ENCODE data around the gene ZNF451.

ZNF451 gene

DNA sequence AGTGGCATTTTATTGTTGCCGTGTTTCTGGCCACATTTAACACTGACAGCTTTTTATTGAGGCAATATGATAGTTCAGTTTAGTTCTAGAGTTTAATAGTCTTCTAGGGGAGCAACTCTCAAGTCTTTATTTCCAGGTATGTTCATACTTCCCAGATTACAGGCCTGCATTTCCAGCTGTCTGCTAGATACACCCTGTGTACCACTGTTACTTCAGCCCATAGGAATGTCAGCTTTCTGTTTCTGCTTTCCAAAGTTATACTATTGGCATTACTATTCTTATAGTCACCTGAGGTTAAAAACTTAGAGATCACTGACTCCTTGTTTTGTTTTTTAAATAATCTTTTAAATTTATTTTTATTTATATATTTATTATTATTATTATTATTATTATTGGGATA is 7.6 kb downstream of the ZNF451 start:
- DNase-seq: no peak

DNA sequence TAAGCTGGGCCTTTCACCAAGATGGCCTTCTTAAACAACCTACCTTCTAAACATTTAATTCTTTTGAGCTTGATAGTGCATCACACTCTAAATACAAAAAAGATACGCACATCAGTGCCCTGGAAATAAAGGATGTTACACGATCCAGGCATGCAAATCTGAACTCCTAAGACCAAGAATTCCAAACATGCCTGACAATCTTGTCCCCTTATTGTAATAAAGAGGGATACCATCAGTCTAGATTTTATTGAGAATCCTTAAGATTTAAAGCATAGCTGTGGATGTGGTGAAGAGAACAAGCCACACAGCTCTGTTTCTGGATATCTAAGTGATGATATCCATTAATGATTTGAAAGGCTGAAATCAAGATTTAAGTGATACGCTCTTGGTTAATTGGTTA is 13.0 kb downstream of the ZNF451 start:
- no peak for DNase-seq

DNA sequence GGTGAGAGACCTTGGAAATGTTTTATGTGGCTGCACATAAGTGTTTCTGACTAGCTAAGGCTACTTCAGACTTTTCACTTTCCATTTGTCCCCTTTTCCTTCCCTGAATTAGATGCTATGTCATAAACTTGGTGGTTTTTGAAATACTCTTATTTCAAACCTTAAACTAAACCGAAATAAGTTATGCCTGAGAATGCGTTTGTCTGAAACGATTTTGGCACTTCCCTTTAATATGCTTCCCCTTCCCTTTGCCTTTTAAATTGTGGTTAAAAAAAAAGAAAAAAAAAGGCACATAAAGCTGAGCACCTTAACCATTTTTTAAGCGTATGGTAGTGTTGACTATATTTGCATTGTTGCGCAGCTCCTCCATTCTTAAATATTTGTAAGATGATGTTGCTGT is 14.3 kb downstream of the ZNF451 start:
- DNase-seq: no peak

DNA sequence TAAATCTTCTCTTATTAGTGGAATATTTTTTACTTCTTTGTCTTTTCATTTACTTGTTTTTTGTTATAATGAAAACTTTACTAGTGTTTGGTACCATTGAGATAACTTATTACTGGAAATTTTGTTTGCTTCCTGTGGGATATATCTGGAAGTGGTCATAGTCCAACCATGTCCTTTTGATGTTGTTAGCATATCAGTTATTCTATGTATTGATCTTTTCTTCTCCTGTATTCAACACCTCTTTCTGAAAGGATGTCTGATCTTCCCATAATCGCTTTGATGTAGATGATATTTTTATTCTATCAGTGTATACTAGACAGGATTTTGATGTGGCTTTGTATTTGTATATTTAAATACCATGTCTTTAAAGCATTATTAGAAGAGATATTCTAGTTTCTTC is 17.0 kb downstream of the ZNF451 start:
- no peak for DNase-seq

DNA sequence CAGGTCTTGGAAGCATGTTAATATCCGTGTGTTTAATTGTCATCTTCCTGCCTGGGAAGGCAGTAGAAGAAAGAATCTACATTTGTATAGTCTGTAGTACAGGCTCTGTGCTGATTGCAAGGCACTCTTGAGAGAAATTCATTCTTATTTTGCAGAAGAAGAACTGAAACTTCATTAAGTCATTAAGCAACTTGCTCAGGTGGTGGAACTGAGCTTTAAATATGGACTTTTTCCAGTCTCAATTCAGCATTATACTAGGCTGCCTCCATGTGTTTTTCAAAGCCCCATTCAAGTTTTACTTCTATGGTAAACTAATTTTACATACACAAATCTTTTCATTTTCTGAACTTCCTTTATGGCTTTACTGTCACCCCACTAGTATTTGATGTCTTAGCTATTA is 18.7 kb downstream of the ZNF451 start:
- DNase-seq: no peak

DNA sequence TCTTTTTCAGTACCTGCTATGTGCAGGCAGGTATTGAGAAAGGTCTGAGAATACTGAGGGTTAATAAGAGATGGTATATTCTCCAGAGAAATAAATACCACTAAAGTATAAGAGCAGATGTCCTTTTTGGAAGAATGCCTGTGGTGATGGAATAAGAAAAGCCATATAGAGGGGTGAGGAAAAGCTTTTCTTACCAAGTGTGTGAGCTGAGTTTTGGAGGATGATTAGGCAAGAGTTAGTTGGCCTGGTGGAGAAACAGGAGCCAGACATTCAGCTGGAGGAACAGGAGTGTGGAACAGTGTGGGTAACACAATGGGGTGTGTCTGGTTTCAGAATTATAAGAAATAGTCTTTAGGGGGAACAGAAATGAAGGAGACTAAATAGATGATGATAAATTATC is 19.9 kb downstream of the ZNF451 start:
- DNase-seq: no peak

DNA sequence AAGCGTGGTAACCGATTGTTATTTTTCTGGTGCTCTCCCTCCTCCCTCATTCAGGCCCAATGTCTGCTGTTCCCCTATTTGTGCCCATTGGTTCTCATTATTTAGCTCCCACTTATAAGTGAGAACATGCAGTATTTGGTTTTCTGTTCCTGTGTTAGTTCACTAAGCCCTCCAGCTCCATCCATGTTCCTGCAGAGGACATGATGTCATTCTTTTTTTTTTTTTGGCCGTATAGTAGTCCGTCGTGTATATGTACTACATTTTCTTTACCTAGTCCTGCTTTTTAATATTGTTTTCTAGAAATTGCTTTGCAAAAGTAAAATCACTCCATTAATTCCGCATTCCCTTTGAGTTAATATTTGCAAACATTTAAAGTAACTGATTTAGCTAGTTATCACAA is 23.1 kb downstream of the ZNF451 start:
- DNase-seq: no peak

DNA sequence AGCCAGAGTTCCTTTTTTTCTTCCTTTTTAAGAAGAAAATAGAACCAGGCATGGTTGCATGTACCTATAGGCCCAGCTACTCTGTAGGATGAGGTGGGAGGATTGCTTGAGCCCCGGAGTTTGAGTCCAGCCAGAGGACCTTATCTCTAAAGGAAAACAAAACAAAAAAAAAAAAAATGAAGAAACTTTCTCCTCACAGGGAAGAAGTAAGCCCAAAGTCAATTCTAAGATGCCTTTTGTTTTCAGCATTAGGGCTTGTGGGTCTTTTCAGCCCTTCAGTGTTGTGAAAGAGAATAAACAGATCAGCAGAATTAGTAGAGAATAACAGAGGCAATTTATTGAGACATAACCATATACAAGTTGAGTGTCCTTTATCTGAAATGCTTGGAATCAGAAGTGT is 26.8 kb downstream of the ZNF451 start:
- DNase-seq: no peak

DNA sequence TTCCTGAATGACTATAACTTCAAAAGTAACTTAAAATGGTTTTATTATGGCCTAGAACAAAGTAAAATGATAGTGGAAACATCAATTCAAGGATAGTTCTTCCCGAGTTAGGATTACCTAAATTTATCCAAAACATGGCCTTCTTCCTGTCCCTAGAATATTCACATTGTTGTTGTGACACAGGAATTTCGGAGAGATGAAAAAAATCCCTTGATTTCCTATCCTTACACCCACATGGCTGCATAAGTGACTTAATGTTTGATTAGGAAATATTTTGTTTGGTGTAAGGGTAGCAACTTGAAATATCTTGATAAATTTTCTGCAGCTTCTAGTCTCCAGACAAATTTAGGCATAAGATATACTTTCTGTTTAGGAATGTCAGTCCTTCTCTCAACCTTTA is 27.8 kb downstream of the ZNF451 start:
- DNase-seq: no peak

DNA sequence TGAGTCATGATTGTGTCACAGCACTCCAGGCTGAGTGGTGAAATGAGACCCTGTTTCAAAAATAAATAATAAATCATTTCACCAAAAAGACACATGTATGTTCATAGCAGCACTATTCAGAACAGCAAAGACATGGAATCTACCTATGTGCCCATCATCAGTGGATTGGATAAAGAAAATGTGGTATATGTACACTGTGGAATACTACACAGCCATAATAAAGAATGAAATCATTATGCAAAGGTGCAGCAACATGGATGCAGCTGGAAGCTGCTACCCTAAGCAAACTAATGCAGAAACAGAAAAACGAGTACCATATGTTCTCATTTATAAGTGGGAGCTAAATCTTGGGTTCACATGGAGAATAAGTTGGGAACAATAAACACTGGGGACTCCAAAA is 33.1 kb downstream of the ZNF451 start:
- no peak for DNase-seq

DNA sequence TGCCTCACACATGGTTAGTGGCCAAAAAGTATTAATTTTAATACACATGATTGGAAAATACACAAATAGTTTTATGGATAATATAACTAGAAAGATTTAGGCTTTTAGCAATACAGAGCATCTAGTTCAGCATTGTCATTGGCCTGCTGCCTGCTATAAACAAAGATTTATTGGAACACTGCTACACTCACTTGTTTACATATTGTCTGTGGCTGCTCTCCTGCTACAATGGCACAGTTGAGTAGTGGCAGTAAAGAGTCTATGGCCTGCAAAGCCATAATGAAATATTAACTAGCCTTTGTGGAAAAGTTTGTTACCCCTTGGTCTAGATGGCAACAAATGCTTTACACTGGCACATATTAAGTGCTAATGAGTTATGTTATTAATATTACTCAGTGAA is 37.8 kb downstream of the ZNF451 start:
- no peak for DNase-seq

DNA sequence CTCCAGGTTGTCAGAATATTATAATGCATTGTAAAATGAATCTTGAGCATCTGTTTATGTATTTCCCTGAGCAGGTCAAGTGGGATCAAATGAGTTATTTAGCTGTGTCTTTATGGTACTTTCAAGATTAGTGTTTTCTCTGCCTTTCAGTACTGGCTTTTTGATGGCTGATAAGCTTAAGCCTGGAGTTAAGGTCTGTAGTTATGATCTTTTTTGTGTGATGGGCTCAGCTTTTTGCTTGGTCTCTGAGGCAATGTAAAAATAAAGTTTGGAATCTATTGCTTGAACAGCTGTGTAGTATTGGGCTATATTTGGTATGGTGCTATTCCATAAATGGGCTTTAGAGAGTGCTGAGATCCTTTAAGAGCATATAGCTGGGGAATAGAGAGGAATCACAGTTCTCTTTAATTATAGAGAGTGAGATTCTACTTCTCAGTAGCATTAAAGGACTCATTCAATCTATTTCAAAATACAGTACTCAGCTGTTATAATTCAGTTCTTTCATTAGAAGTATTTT is 40.7 kb downstream of the ZNF451 start:
- DNase-seq: no peak

DNA sequence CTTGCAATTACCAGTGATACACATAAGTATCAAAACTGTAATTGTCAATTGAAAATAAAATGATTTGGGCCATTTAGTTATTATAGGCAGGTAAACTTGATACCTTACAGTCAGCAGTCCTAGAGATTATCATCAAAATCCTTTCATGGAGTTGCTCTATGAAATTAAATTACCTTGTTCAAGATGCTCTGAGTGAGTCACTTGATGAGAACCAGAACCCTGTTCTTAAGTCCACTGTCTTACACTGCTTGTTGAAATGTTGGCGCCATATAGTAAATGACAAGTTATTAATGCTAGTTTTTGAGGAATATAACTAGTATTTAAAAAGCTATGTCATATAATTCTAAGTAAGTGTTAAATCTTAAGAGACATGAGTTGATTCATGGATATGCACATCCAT is 45.0 kb downstream of the ZNF451 start:
- no peak for DNase-seq

DNA sequence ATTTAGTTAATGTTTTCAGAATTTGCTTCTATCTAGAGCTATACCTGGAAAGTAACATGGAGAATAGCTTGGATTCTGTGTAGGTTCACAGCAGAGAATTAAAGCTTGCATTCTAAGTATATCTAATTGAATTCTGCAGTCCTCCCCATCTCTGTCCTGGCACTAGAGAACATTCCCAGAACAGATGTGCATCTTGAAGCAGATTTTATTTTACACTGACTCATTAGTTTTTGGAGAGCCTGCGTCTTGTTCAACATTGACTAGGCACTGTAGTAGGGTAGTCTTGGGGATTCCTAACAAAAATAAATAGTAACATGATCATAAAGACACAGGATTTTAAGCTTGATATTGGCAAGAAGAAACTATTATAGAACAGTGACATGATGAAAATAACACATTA is 45.9 kb downstream of the ZNF451 start:
- no peak for DNase-seq

DNA sequence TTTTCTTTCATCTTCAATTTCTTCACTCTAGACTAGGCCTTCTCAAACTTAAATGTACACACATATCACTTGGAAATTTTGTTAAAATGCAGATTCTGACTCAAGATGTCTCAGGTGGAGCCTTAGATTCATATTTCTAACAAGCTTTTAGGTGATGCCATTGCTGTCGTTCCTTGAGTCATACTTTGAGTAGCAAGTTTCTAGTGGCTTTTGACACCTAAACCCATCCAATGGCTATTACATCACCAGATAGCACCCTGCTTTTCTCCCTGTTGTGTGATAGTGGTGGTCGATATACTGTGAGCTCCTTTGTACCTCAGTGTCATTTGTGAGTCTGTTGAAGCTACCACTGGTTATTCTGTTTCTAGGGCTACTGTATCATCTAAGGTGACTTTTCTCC is 47.4 kb downstream of the ZNF451 start:
- DNase-seq: no peak

DNA sequence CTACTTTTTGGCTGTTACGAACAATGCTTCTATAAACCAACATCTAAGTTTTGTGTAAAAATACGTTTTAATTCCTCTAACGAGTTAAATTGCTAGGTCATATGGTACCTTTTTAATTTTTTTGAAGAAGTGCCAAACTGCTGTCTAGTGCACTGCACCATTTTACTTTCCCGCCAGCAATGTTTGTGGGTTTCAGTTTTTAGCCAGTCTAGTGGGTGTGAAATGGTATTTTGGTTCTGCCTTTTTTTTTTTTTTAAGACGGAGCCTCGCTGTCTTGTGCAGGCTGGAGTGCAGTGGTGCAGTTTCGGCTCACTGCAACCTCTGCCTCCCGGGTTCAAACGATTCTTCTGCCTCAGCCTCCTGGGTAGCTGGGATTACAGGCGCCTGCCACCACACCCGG is 48.0 kb downstream of the ZNF451 start:
- DNase-seq: no peak

DNA sequence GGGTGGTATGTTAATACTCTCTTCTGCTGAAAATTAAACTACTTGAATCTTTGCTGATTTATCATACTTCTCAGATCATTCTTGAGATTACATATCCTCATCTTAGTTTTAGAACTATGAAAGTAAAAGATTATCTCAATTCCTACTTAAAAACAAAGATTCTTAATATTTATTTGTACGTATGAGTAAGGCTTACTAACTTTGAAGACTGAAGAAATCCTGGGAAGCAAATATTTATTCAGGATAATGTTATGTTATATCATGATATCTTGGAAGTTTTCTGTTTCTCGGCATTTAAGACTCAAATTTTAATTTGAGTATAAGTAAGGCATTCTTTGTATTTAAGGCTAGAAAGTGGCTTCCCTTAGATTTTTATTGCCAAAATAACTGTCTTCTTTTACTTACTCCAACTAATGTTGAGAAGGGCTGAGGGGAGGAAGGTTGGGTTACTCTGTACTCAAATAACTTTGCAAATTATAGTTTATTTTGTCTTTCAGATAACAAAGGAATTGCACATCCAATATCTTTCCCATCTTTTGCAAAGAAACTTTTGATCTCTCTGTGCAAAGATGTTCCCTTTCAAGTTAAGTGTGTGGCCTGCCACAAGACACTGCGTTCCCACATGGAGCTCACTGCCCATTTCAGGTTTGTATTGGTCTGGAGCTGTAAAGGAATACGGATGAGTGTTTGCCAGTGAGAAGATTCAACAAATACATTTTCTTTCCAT is 51.6 kb downstream of the ZNF451 start:
- no peak for DNase-seq

DNA sequence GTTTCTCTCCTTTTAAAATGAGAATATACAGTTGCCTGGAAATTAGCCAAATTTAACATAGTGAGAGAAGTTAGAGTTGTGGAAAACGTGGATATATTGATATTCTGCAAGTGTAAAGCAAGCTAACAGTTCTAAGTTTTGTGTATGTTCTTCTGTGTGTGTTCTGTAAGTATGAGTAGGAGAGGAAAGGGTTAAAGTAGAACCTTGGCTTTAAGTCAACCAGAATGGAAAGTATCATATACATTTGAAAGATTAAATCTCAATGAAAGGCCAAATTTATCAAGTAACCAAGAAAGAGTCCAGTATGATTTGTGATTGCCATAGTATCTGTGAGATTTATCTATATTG is 52.2 kb downstream of the ZNF451 start:
- no peak for DNase-seq

DNA sequence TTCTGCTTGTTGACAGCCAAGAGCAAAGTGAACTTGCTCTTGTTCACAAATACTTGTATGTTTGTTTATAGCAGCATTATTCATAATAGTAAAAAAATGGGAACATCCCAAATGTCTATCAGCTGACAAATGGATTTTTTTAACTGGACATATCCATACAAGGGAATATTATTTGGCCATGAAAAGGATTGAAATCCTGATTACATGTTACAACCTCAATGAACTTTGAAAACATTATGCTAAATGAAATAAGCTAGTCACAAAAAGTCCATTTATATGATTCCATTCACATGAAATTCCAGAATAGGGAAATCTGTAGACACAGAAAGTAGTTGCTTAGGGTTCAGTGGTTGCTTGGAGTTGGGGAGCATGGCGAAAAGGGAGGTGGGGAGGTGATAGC is 53.7 kb downstream of the ZNF451 start:
- DNase-seq: no peak

DNA sequence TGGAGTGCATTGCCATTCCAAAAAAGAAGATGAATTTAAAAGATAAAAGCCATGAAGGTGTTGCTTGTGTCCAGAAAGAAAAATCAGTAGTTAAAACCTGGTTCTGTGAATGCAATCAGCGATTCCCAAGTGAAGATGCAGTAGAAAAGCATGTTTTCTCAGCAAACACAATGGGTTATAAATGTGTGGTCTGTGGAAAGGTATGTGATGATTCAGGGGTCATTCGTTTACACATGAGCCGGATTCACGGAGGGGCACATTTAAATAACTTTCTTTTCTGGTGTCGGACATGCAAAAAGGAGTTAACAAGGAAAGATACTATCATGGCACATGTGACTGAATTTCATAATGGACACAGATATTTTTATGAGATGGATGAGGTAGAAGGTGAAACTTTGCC is 57.4 kb downstream of the ZNF451 start:
- no peak for DNase-seq

DNA sequence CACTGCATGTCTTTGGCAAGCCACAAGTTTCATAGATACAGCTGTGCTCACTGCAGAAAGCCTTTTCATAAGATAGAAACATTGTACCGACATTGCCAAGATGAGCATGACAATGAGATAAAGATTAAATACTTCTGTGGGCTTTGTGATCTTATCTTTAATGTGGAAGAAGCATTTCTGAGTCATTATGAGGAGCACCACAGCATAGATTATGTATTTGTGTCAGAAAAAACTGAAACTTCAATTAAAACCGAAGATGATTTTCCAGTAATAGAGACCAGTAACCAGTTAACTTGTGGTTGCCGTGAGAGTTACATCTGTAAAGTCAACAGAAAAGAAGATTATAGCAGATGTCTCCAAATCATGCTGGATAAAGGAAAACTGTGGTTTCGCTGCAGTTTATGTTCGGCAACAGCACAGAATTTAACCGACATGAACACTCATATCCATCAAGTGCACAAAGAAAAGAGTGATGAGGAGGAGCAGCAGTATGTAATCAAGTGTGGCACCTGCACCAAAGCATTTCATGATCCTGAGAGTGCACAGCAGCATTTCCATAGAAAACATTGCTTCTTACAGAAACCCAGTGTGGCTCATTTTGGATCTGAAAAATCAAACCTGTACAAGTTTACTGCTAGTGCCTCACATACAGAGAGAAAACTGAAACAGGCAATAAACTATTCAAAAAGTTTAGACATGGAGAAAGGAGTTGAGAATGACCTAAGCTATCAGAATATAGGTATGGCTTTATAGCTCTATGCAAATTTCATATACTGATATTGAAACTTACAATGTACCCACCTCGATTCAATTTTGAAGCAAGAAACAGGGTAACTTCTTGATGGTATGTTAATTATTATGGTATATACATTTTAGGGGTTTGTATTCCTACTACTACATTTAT is 58.2 kb downstream of the ZNF451 start:
- no peak for DNase-seq

DNA sequence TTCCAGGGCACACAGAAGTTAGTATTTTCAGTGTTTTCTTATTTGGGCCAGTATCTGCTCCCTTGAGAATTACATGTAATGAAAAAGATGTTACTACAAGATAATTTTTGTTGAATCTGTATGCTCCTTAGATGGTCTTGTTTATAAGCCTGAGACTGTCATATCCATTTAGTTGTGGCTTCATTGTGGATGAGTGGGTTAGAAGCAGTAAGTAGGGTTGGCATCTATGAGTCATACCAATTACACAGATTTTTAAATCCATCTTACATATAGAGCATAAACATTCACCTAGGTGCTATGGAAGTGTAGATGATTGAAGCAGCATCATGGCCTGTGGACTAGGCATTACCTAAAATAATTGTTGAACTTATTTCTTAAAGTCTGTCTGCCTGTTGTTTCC is 68.7 kb downstream of the ZNF451 start:
- no peak for DNase-seq

DNA sequence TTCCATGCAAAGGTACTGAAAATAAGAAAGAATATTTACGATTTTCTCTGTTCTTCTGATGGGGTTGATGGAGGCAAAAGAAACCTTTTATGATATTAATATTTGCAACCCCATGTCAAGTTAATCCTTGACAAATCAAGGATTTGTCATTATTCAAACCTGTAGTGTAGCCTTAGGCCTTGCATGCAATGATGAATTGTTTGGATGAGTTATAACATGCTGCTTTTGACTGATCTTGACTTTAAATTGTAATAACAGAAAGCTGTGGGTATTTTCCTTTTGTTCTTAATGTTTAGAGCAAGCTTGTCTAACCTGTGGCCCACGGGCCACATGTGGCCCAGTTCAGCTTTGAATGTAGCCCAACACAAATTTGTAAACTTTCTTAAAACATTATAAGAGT is 69.1 kb downstream of the ZNF451 start:
- DNase-seq: no peak

DNA sequence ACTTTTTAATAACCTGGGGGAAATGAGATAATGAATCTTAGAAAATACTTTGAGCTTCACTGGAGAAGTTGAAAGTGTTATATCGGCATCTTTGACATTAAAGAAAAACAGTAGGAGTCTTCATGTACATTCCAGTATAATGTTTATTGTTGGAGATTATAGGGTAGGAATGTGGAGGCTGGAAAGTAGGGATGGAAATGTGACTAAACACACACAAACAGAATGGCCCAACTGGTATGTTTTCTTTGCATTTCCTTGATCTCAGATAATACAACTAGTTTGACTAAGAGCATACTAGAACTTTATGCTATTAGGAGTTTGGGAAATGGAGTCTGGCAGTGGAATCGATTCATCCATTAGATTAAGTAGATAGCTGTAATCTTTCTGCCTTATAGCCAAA is 72.0 kb downstream of the ZNF451 start:
- DNase-seq: no peak

DNA sequence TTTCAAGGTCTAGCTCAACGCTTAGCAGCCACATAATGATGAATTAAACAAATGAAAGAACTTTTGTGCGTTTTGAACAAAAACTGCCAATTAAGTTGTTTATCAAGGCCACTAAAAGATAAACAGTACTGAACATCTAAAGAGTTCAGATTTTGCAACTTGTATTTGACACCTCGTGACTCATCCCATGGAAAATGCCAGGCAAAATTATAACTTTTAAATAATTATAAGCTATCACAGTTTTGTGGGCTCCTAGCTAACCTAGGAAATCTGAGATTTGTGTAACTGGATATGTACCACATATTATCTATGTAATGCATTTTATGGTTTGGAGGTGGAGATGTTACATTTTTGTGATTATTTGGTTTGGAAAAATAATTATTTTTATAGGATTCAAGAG is 72.5 kb downstream of the ZNF451 start:
- DNase-seq: no peak
